GM21737 (cell line): ENCODE data around the gene KCNG2.
A peak's percentile ranks its signal among the peaks of the same experiment; 100 is the strongest.

Experiments
- ATAC-seq: cut with Tn5 transposase; IDR thresholded peaks from one replicate; pipeline ENCODE4 v1.9.1; 2021; ENCODE audit warnings: mild to moderate bottlenecking, moderate library complexity; ENCODE audit not compliant: unreplicated experiment

Gene KCNG2

DNA sequence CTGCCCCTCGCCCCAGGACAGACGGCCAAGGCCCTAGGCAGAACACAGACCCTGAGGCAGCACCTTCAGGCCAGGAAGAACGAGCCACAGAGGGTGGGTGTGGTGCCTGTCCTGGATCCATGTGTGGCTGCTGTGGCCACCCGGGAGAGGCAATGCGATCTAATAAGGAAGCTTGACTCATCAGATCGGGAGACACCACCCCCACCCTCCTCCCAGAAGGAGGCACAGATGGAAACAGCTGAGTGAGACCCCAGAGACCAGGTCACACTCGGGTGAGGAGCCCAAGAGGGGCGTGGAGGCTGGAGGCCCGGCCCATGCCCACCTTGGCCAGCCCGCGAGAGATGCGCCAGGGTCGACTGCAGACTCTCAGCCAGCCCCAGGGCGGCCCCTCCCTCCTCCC, 20.3 kb downstream of the KCNG2 start:
- ATAC-seq, result no peak

DNA sequence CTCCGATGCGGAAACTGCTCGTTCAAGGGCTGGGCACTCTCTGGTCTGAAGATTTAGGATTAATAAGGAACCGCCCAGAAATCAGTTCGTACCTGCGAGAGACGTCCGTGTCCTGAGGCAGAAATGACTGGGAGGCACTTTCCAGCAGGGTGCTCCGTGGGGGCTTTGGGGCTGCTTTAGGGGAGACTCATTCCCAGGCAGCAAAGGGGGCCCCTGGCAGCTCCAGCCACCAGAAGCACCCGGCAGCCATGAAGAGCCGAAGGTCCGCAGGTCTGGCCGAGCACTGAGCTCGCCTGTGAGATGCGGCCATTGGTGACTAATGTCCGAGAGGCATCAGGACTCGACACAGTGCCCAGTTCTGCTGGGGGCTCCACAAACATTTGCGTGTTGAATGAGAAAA, 20.9 kb downstream of the KCNG2 start:
- ATAC-seq, result no peak

DNA sequence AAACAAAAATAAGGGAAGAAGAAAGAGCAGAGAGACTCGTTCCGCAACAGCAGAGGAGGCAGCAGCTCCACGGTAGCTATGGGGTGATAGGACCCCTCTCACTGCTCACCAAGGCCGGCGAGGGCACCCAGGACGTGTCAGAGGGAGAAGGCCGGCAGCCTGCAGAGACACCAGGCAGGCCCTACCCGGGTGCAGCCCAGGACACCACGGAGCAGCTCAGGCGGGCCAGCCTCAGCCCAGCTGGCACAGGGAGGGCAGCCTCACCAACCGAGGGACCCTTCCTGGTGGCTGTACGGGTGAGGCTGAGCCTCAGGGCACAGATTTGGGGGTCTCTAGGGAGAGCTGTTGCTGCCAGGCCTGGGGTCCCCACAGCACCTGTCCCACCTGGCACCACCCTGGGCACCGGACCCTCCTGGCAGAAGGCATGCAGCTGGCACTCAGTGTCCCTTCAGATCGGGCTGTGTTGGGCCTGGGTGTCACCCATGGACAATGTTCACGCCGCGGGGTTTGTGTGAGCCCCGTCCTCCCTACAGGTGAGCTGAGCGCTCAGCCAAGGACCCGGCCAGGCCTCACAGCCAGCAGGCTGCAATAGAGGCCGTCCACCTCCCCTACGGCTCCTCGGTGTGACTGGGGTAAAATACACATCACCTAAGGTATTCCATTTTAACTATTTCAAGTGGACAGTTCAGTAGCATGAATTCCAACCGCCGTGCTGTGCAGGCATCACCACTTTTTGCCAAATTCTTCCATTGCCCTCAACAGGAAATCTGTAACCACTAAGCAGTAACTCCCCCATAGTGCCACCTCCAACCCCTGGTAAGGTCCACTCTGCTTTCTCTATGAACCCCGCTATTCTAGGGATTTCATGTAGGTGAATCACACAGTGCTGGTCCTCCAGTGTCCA, 21.6 kb downstream of the KCNG2 start:
- ATAC-seq, result peak; percentile 7

DNA sequence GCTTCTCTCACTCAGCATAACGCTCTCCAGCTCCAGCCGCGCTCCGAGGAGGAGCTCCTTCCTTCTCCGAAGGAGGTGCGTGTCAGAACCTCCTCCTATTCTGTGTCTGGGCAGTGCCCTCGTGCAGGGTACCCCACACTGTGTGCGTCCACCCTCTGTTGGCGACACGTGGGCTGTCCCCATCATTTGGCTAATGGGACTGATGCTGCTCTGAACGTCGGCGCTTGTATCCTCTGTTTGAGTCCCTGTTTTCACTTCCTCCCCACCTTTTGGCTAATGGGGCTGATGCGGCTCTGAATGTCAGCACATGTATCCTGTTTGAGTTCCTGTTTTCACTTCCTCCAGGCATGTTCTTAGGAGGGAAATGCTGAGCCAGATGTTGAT, 22.2 kb downstream of the KCNG2 start:
- peak; percentile 77 for ATAC-seq

DNA sequence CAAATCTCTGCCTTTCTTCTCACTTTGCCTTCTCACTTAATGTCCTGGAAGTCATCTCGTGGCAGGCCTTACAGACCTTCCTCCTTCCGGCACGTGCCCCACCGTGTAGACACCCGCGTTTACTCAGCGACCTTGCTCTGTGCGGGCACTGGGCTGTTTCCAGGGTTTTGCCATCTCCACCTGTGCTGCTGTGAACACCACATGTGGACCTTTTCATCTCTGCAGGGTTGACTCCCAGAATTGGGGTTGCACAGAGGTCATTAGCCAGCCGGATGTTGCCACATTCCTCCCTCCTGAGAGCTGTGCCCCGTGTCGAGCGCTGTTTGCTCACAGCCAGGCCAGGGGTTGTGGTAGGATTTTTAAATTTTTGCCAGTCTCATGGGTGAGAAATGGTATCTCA, 25.4 kb downstream of the KCNG2 start:
- no peak for ATAC-seq

DNA sequence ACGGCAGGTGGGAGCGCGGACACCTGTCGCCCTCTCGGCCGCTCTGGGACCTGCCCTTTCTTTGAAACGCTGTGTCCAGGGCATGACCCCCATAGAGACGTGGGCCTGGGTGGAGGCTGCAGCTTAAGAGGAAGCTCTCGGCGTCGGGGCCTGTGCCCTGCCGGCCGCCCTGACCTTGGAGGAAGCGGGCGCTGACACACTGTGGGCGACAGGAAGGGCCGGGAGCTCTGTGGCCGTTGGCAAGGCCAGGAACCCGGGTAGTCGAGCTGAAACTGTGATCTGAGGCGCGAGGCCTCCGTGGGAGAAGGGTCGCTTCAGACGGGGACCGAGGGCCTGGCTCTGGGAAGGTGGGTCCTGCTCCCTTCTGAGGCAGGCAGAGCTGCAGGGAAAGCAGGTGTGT, 28.2 kb downstream of the KCNG2 start:
- no peak for ATAC-seq

DNA sequence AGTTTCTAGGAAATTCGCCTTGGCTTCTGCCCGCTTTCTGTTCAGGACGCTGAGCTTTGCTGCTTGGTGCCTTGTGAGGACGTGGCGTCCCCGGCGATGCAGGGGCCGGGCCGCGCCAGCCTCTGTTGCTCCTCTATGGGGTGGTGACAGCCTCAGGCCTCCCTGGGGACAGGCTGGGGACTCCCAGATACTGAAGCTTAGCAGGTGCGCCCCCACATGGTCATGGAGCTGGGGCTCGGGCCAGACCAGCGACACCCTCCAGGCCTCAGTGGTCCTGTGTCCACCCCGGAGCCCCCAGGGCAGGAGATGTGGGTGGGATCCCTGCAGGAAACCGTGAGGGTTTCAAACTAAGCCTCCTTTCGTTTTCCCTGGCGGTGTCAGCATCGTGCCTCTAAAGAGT, 29.2 kb downstream of the KCNG2 start:
- ATAC-seq, result no peak

DNA sequence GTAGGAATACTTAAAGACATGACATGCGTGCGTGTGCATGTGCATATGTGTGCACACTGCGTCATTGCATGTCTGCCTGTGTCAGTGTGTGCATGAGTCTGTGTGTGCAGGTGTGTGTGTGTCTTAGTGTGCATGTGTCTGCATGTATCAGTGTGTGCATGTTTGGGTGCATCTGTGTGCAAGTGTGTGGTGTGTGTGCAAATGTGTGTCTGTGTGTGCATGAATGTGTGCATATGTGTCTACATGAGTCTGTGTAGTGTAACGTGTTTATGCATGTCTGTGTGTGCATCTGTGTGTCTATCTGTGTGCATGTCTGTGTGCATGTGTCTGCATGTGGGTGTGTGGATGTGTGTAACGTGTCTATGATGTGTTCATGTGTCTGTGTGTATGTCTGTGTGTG, 30.5 kb downstream of the KCNG2 start:
- no peak for ATAC-seq

DNA sequence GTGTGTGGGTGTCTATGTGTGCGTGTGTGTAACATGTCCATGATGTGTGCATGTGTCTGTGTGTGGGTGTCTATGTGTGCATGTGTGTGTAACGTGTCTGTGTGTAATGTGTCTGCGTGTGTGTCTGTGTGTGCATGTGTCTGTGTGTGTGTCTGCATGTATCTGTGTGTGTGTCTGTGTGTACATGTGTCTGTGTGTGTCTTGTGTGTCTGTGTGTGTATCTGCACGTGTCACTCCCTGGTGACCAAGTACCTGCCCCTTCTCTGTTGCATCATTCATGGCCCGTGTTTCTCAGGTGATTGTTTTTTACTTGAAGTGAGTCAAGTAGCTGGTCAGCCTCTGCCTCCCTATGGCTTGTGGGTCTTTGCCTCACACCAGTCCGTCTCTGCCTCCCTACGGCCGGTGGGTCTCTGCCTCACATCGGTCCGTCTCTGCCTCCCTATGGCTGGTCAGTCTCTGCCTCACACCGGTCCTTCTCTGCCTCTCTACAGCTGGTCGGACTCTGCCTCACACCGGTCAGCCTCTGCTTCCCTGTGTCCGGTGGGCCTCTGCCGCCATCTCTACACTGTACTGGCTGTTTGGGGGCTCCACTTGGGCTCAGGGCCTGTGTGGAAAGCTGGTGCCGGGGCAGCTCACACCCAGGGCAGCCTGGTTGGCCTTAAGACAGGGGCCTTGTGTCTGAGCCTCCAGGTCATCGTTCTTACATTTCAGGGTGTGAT, 31.6 kb downstream of the KCNG2 start:
- no peak for ATAC-seq

DNA sequence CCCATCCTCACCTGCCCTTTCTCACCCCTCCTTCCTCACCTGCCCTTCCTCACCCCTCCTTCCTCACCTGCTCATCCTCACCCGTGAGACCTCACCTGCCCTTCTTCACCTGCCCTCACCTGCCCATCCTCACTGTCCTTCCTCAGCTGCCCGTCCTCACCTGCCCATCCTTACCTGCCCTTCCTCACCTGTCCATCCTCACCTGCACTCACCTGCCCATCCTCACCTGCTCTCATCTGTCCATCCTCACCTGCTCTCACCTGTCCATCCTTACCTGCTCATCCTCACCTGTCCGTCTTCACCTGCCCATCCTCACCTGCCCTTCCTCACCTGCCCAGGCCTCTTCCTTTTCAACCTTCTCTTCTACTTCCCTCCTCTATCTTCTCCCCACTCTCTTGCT, 34.4 kb downstream of the KCNG2 start:
- no peak for ATAC-seq

DNA sequence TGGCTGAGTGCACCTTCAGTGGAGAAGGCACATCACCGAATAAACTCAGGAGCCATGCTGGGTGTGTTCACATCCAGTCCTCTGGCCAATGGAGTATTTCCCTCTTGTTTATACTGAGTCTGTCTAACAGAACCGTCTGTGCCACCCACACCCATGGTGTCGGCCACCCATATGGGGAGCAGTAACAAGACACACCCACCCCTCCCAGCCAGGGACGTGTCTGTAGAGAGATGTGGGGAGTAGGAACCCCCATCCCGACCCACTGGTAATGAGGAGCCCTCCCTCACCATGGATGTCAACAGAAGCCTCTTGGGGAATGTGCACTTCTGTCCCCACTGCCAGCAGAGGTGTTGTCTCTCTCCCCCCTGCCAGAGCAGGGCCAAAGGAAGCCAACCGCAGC, 37.1 kb downstream of the KCNG2 start:
- no peak for ATAC-seq

DNA sequence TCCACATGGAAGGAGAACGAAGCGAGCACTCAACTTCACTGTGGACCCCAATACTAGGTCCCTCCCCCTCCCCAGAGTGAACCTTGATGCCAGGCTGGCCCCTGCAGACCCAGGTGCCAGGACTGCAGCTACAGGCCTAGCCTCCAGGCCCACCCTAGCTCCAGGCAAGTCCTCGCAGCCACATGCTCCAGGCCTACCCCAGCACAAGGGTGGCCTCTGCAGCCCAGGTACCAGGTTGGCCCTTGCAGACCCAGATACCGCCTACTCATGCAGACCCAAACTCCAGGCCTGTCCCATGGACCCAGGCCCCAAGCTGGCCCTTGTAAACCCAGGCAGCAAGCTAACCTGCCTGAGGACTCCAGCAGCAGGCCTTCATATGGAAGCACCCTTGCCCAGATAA, 44.2 kb downstream of the KCNG2 start:
- no peak for ATAC-seq

DNA sequence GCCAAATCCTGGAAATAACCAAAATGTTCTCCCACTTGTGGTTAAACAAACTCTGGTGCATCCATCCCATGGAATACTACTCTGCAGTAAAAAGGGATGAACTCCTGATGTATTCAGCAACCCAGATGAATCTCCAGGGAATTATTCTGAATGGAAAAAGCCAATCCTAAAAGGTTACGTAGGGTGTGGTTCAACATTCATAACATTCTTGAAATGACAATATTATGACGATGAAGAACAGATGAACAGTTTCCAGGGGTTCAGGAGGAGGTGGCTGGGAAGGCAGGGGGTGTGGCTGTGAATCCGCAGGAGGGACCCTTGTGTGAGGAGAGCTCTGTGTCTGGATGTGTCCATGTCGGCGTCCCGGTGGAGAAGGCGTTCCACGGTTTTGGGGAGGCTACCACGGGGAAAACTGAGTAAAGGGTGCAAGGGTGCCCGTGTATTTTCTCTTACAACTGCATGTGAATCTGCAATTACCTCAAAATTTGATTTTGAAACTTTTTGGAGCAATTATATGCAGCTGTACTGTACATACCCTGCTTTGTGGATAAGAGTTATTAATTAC, 47.3 kb downstream of the KCNG2 start:
- ATAC-seq, result no peak

DNA sequence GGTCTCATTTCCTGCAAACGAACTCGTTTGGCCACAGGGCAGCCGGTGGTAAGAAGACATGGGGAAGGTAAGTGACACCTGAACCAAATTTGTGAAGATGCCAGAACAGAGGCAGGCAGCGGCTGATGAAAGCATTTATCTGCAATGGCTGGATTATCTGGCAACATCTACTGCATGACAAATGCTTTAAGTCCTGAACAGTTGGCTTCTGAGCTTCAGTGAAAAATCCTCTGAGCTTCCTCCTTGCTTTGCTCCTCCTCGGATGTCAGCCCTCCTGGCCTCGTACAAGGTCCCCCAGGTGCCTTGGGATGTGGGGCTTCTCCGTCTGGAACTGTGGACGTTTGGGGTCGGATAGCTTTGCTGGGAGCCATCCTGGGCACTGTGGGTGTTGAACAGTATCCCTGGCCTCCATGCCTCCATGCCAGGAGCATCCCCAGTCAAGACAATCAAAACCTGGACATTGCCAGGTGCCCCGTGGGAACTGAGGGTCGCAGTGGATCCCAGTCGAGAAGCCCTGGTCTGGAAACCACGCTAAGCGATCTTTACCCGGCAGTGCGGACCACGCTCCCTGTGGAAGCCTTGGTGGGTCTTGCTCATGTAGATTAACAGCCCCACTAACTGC, 49.3 kb downstream of the KCNG2 start:
- ATAC-seq, result no peak

DNA sequence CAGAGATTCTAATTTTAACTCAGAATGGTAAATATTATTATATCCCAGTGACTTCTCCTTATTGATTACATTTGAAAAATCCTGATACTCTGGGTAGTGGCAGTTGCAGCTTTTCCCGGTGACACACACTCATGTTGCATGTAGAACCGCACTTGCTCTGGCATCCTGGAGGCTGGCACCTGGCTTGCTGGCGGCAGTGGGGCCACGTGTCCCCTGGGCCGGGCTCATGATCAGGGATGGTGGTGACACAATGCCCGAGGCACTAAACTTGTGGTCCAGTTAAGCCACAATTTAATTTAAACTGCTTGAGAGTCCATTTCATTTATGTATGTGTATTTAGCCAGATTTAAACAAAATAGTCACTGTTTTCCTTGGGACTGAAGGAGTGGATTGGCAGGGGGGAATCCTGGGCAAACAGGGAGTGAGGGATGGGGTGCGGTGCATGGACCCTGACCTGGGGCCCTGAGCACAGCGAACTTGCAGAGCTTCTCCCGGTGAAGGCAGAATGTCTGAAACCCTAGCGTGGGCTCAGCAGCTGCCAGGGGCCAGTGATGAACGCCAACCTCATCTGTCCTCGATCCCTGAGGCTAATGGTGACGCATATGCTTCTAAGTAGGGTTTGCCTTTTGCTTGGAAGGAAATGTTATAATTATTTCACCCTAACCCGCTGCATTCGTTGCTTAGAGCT, 50.0 kb downstream of the KCNG2 start:
- ATAC-seq, result no peak

DNA sequence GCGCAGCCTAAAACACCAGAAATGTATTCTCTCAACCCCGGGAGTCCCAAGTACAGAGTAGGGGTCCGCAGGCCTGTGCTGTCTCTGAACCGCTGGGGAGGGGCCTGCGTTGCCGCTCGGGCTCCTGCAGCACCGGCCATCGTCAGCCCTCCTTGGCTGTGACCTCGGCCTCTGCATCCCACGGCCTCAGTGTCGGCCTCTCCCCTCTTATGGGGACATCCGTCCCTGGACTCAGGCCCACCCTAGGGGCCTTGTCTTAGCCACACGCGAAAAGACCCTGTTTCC, 50.5 kb downstream of the KCNG2 start:
- no peak for ATAC-seq

DNA sequence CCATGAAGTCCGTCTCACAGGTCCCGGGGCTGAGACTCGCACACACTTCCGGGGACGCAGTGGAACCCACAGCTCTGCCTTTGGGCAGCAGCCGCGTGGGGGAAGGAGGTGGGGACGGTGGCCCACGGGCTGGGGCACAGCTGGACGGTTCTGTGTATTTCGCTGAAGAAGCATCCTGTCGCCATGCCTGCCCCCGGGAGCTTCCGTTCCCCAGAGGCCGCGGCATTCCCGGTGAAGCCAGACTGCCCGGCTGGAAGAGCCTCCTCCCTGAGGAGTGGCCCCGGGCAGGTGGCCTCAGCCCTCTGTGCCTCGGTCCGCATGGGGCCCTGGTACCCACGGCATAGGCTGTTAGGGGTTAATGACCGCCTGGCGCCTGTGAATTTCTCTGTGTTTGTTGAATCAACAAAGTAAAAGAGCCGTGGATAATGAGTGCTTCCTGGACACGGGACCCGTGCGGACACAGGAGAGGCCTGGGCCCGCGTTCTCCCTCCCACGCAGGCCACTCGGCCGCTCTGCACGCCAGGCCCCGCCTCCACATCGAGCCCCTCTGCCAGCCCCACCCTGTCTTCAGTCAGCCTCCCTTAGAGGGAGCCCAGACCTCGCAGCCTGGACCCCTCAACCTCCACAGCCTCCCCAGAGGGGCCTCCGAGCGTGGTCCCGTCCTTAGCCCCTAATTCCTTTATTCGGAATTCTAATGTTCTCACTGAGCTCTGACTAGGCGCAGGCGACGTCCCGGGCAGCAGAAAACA, 51.0 kb downstream of the KCNG2 start:
- ATAC-seq, result no peak

DNA sequence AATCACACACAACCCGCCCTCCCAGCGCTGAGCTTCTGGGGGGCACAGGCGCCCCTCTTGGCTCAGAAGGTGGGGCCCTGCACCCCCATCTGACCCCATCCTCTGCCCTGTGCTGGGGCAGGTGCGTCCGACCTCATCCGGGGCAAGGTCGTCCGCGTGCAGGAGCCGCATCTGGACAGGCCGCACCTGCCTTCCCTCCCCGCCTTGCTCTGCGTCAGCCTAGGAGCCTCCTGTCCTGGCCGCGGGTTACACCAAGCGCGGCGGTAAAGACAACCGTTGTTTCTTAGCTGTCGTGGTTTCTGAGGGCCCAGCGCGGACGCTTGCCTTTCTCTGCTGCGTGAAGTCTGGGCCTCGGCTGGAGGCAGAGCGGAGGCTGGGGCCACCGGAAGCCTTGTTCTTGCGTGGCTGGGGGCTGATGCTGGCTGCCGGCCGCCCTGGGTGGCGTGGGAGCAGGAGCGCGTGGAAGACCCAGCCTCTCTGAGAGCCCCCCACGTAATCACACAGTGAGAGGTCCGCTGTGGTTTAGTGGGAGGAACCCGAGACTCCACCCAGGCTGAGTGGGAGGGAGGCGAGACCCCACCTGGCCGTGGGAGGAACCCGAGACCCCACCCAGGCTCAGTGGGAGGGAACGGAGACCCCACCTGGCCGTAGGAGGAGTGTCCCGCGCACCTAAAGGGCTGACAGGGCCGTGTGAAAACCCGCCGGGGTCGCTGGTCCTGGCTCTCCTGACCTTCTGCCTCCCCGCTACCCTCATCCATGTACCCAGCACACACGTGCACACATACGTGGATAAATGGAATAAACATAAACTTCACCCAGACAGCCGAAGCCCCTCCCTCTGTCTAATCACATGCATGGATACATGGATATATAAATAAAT, 51.8 kb downstream of the KCNG2 start:
- no peak for ATAC-seq

DNA sequence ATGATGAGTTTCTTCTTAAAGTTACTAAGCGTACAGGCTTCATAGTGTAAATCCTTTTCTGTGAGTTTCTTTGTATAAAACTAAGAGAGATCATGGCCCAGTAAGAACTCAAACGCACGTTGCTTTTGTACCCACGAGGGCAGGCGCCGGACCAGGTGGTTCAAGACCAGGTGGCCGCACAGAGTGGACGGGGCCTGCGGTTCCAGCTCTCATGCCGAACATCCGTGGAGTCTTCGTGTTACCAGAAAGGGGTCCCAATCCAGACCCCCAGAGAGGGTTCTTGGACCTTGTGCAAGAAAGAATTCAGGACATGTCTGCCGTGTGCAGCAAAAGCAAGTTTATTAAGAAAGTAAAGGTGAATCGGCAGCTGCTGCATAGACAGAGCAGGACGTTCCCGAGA, 53.0 kb downstream of the KCNG2 start:
- no peak for ATAC-seq

DNA sequence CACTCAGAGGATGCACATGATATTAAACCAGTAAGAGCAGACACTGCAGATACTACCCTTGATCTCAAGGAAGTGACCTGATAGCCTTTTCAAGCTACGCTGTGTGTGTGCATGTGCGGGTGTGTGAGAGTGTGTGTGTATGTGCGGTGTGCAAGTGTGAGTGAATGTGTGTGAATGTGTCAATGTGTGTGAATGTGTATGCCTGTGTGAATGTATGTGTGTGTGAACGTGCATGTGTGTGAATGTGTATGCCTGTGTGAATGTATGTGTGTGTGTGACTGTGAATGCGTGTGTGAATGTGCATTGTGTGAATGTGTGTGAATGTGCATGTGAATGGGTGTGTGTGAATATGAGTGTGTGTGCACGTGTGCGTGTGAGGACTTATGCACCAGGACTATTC, 53.8 kb downstream of the KCNG2 start:
- no peak for ATAC-seq
